Measurements from ENCODE around the gene TMEM231.
"Not testable (repeated sequence)": the region's sequence is repeated elsewhere in the genome, so short reads cannot be mapped to it uniquely, and the experiment has no call there.

Gene TMEM231

DNA sequence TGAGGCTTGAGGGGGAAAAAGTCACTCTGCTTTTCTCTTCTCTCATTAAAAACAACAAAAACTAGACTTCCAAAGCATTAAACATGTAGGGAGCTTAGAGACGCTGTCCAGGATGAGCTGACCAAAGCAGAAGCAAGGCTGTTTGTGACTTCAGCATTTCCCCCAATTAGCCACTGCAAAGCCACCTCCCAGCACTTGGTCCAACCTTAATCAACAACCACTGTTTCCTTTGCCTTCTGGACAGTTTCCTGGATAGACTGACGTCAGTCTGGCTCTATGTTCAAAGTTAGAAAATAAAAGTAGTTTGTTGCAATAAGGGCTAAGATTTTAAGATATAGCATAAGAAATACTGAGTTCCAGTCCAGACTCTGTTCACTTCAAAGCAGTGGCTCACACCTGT is 3.1 kb downstream of the TMEM231 start:
- no peaks in the 10 kb centered on the region; the same call in 1 of the 2 replicates for H3K36me3 ChIP-seq (ENCODE audit: insufficient read depth, low read length)
- no peaks in the 10 kb centered on the region for H3K9me3 ChIP-seq (ENCODE audit: control insufficient read depth, insufficient read depth, low read length)
- 0 out of 2 replicates have a peak, but pooled peaks cover 3% of the 10 kb centered on the region for H3K4me1 ChIP-seq (ENCODE audit: insufficient read depth, low read length)
- no peak overlapping the region for H3K9ac ChIP-seq (ENCODE audit: low read depth, low read length)

DNA sequence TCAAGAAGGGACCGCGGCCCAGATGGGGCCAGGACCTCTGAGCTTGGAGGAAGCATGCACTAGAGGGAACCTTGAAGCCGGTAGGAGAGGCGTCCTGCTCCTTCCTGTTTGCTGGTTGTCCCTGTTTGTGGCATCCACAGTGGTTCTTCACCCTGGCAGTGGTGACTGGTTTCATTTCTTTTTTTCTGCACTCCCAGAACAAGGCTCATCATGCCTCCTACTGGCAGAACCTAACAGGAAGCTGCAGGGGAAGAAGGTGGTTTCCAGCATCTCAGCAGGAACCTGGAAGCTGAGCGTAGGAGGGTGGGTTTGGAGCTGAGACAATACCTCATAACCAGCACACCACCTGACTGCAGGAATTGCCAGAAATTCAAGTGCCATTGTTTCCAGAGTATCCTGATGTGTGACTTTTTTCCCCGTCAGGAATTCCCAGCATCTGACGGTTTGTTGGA is 5.8 kb downstream of the TMEM231 start:
- Histone ChIP-seq H3K9ac (ENCODE audit: low read depth, low read length) (no peak overlapping the region), H3K9me3 (ENCODE audit: control insufficient read depth, insufficient read depth, low read length) (no peaks in the 10 kb centered on the region), H3K36me3 (ENCODE audit: insufficient read depth, low read length) (no peaks in the 10 kb centered on the region; the same call in 1 of the 2 replicates), H3K4me1 (ENCODE audit: insufficient read depth, low read length) (0 out of 2 replicates have a peak, but pooled peaks cover 3% of the 10 kb centered on the region)

DNA sequence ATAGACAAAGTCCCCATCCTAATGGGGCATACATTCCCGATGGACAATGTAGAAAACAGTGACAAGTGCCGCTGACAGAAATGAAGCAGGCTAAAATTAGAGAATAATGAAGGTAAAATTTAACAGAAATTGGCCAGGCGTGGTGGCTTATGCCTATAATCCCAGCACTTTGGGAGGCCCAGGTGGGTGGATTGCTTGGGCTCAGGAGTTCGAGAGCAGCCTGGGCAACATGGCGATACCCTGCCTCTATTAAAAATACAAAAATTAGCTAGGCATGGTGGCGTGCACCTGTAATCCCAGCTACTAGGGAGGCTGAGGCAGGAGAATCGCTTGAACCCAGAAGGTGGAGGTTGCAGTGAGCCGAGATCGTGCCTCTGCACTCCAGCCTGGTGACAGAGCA is 7.6 kb downstream of the TMEM231 start:
- not testable (repeated sequence) for H3K9ac ChIP-seq (ENCODE audit: low read depth, low read length); H3K9me3 ChIP-seq (ENCODE audit: control insufficient read depth, insufficient read depth, low read length); H3K36me3 ChIP-seq (ENCODE audit: insufficient read depth, low read length); H3K4me1 ChIP-seq (ENCODE audit: insufficient read depth, low read length)

DNA sequence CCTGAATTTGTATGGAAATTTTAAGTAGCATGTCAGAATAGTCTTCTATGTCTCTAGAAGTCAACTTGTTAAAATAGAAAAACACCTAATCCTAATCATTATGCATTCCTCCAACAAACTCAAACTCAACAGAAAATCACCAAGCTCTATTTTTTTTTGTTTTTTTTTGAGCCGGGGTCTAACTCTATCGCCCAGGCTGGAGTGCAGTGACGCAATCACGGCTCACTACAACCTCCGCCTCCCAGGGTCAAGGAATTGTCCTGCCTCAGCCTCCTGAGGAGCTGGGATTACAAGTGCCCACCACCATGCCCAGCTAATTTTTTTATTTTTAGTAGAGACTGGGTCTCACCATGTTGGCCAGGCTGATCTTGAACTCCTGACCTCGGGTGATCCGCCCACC is 9.8 kb downstream of the TMEM231 start:
- H3K4me1 ChIP-seq (ENCODE audit: insufficient read depth, low read length), result 0 out of 2 replicates have a peak, but pooled peaks cover 3% of the 10 kb centered on the region
- no peaks in the 10 kb centered on the region; the same call in 1 of the 2 replicates for H3K36me3 ChIP-seq (ENCODE audit: insufficient read depth, low read length)
- H3K9me3 ChIP-seq (ENCODE audit: control insufficient read depth, insufficient read depth, low read length), result no peaks in the 10 kb centered on the region
- H3K9ac ChIP-seq (ENCODE audit: low read depth, low read length), result no peak overlapping the region

DNA sequence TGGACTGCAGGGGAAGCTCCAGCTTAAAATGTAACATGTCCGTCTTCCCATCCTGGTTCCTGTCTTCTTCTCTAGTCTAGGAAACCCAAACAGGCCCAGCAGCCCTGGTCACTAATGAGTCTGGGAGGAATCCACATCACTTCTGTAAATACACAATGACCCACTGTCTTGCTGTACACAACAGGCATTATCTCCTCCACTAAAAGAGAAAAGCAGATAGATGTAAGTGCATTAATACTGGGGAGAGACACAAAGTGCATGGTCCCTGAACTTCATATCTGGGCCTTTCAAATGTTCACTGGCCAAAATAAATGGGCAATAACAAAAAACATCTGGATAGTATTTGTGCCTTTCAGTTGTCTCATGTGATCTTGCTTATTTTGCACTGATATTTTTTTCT is 10.2 kb downstream of the TMEM231 start:
- H3K36me3 ChIP-seq (ENCODE audit: insufficient read depth, low read length); H3K9ac ChIP-seq (ENCODE audit: low read depth, low read length); H3K9me3 ChIP-seq (ENCODE audit: control insufficient read depth, insufficient read depth, low read length); H3K4me1 ChIP-seq (ENCODE audit: insufficient read depth, low read length): not testable (repeated sequence)

DNA sequence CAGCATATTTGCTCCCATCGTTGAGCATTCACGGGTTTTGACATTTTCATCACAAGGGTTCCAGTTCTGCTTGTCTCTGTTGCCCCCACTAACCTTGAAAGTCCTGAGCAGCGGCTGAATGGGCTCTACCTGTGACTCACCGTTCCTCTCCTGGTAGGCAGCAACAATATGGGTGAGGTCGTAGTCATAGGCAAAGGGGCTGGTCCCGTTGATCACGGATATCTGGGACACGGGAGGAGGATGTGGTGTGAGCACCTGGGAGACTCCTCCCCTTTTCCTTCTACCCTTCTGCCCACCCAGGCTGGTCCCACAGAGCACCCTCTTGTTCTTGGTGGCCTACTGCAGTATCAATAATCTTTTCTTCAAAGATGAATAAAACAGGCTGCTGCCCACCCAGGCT is 13.6 kb downstream of the TMEM231 start:
- H3K9ac ChIP-seq (ENCODE audit: low read depth, low read length); H3K4me1 ChIP-seq (ENCODE audit: insufficient read depth, low read length); H3K9me3 ChIP-seq (ENCODE audit: control insufficient read depth, insufficient read depth, low read length); H3K36me3 ChIP-seq (ENCODE audit: insufficient read depth, low read length): not testable (repeated sequence)

DNA sequence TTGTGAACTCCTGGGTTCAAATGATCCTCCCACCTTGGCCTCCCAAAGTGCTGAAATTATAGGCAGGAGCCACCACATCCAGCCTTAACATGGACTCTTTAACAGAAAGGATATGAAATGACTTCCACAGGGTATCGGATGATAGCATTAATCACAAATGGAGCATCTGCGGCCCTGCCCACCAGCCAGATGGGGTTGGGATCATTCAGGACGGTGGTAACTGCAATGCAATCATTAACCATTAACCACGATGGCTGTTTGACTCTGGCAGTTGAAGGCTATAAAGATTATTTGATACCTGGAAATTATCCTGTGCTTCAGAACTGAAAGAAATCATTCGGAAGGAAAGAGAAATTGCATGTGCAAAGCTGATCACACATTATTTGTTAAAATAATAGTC is 14.8 kb downstream of the TMEM231 start:
- Histone ChIP-seq H3K36me3 (ENCODE audit: insufficient read depth, low read length) (no peaks in the 10 kb centered on the region), H3K9ac (ENCODE audit: low read depth, low read length) (no peak overlapping the region), H3K9me3 (ENCODE audit: control insufficient read depth, insufficient read depth, low read length) (no peaks in the 10 kb centered on the region), H3K4me1 (ENCODE audit: insufficient read depth, low read length) (no peaks in the 10 kb centered on the region)

DNA sequence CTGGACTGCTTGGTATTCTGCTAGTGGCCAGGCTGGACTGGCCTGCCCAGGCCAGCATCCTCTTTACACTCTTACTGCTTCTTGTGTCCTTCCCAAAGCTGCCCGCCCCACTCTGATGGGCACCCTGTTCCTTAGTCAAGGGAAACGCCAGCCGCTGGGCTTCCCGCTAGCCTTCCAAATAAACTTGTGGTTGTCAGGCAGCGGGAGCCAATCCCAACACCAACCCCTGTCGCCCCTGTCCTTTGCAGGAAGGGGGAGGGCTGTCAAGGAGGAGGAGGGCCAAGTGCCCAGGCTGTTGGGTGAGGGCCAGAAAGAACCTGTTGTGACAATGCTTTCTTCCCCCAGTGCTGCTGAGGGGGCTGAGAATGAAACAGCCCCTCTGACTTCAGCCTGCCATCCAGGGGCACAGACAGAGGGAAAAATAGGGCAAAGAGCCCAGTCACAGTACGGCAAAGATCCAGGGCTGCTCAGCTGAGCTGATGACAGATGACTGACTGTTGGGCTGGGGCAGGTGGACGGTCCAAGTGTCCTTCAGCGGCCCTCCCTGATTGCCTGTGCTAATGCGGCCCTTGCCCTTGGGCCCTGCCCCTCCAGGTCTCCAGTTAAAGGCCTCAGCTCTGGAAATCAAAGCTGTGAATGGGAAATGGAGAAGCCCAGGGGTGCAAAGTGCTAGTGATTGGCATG is 17.0 kb downstream of the TMEM231 start:
- H3K9me3 ChIP-seq (ENCODE audit: control insufficient read depth, insufficient read depth, low read length); H3K9ac ChIP-seq (ENCODE audit: low read depth, low read length); H3K4me1 ChIP-seq (ENCODE audit: insufficient read depth, low read length); H3K36me3 ChIP-seq (ENCODE audit: insufficient read depth, low read length): not testable (repeated sequence)

DNA sequence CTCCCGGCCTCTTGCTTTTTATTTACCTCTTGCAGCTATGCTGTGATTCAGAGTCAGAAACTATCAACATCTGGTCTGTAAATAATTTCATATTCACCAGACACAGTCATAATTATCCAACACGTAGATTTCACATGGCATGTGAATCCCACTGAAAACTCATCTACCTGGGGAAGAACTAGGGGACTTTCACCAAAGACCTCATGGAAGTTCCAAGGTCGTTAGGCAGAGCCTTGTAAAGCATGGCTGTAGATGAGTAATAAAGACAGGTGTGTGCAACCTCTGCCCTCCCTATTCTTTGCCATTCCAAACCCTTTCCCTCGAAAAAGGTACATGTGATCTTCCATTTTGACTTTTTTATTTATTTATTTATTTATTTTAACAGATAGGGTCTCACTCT is 18.3 kb downstream of the TMEM231 start:
- H3K36me3 ChIP-seq (ENCODE audit: insufficient read depth, low read length), result no peaks in the 10 kb centered on the region
- H3K4me1 ChIP-seq (ENCODE audit: insufficient read depth, low read length), result no peaks in the 10 kb centered on the region; the same call in 1 of the 2 replicates
- no peak overlapping the region for H3K9ac ChIP-seq (ENCODE audit: low read depth, low read length)
- H3K9me3 ChIP-seq (ENCODE audit: control insufficient read depth, insufficient read depth, low read length), result no peaks in the 10 kb centered on the region

DNA sequence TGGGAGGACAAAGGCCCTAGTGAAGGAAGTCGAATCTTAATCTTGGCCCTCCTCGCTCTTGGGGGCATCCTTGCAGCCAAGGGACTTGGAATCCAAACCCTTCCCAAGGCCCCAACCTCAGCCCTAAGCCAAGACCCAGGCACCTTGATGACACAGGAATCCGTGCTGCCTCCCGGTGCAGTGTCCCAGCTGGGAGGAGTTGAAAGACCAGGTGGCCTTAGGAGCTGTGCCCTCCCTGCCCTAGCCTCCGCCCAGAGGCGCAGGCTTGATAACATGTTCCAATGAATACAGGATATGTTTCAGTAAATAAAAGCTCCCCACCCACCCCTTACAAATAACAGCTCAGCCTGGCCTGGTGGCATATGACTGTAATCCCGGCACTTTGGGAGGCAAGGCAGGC is 20.2 kb downstream of the TMEM231 start, which contains the start of gene CHST5:
Gene CHST5, minus strand, starts transcription at position 208 of the 400 bp plus-strand sequence. CDS start 5,724 bp downstream, outside the sequence.
- no peak within 1 kb of the TSS for H3K9ac ChIP-seq (ENCODE audit: low read depth, low read length)
- no peaks in the 10 kb centered on the region; the same call in 1 of the 2 replicates for H3K4me1 ChIP-seq (ENCODE audit: insufficient read depth, low read length)
- no peaks in the 10 kb centered on the region for H3K36me3 ChIP-seq (ENCODE audit: insufficient read depth, low read length)
- H3K9me3 ChIP-seq (ENCODE audit: control insufficient read depth, insufficient read depth, low read length), result no peaks in the 10 kb centered on the region

DNA sequence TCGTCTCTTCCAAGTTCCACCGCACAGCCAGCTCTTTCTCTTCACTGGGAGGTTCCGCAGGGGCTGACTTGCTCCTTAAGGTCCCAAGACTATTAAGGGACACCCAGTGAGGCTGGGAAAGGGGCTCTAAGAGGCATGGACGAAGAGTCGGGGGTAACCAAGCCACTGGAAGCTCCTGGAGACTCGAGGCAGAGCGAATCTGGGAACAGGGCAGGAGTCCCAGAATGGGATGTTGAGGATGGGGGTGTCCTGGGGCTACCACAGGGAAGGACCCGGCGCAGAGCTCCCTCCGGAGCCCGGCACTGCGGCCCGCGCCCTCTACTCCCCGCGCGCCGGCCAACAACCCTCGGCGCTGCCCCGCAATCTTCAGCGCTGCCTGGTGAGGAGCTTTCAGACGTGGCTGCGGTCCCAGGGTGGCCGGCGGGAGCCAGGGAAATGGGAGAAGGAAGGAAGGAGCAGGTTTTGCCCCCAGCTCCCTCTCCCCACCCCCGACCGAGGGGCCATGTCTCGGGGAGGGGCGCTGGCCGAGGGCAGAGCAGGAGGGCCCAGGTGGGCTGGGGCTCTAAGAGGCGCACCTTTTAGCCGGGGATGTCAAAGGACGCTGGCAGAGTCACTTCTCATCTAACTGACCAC is 20.7 kb downstream of the TMEM231 start:
- H3K36me3 ChIP-seq (ENCODE audit: insufficient read depth, low read length), result no peaks in the 10 kb centered on the region
- H3K9me3 ChIP-seq (ENCODE audit: control insufficient read depth, insufficient read depth, low read length), result no peaks in the 10 kb centered on the region
- H3K4me1 ChIP-seq (ENCODE audit: insufficient read depth, low read length), result no peaks in the 10 kb centered on the region; the same call in 1 of the 2 replicates
- no peak overlapping the region for H3K9ac ChIP-seq (ENCODE audit: low read depth, low read length)

DNA sequence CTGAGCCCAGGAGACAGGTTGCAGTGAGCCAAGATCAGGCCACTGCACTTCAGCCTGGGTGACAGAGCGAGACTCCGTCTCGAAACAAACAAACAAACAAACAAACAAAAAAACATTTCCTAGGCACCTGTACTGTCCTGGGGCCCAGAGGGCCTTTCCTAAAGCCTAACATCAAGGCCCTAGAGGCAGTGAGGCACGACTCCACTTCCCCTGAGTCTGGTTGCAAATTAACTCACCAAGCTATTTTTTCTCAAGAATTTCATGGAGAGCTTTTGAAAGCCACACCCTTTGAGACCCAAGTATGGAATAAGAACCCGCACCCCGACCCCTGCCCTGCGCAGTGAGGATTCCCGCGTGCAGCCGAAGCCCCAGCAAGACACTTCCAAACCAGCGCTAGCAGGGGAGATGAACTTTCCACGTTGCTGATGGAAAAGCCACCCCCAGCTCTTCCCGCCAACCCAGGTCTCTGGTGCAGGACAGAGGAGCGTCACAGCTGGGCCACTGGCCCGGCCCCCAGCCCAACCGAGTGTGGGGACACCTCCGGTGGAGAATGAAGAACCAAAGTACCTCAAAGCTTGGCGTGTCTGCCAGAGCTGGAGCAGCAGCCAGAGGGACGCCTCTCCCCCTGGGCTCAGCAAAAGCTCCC is 21.4 kb downstream of the TMEM231 start:
- Histone ChIP-seq H3K9me3 (ENCODE audit: control insufficient read depth, insufficient read depth, low read length) (no peaks in the 10 kb centered on the region), H3K9ac (ENCODE audit: low read depth, low read length) (no peak overlapping the region), H3K36me3 (ENCODE audit: insufficient read depth, low read length) (no peaks in the 10 kb centered on the region), H3K4me1 (ENCODE audit: insufficient read depth, low read length) (no peaks in the 10 kb centered on the region; the same call in 1 of the 2 replicates)

DNA sequence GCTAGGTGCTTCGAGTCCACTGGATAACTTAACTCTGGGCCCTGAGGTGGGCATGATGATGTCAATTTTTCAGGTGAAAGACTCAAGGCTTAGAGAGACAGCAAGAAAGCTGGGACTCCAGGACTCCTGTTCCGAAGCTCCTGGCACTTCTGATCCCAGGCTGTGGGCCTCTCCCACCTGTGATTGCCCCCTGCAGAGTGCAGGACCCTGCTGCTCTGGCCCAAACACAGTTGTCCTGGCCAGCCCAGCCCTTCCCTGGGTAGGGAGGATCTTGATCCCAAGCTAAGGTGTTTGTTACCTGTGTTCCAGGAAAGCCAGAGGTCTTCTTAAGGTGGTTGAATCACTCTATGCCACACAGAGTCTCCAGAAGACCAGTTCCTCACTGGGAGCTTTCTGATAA is 23.3 kb downstream of the TMEM231 start:
- no peaks in the 10 kb centered on the region; the same call in 1 of the 2 replicates for H3K4me1 ChIP-seq (ENCODE audit: insufficient read depth, low read length)
- no peaks in the 10 kb centered on the region for H3K9me3 ChIP-seq (ENCODE audit: control insufficient read depth, insufficient read depth, low read length)
- H3K36me3 ChIP-seq (ENCODE audit: insufficient read depth, low read length), result no peaks in the 10 kb centered on the region
- H3K9ac ChIP-seq (ENCODE audit: low read depth, low read length), result no peak overlapping the region

DNA sequence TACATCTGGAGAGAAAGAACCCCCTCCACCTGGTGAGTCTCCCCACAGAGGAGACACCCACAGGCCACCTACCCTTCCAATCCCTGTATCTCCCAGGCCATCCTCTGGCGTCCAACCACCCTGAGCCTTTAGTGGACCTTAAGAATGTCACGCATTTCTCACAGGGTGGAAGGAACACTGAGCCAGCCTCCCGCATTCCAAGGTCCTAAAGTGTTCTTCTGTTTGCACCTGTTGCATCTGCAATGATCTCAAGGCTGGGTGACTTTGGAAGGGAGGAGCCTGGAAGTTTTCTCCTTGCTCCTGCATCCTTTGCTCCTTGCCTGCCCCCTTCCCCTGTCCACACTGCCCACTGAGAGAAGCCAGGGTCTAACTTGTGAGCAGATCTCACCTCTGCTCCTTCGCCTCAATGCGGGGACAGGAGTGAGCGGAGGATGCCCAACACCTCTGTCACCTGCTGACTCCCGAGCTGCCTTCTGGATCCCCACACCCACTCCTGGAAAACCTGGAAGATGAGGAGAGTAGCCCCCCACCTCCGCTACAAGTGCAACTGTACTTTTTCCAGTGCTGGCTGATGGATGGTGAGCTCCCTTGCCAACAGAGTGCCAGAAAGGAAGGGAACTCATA is 23.8 kb downstream of the TMEM231 start:
- no peaks in the 10 kb centered on the region for H3K9me3 ChIP-seq (ENCODE audit: control insufficient read depth, insufficient read depth, low read length)
- no peaks in the 10 kb centered on the region for H3K36me3 ChIP-seq (ENCODE audit: insufficient read depth, low read length)
- H3K4me1 ChIP-seq (ENCODE audit: insufficient read depth, low read length), result no peaks in the 10 kb centered on the region; the same call in 1 of the 2 replicates
- H3K9ac ChIP-seq (ENCODE audit: low read depth, low read length), result no peak overlapping the region

Measured in ES-I3 (cell line).